ENCODE results near the gene GALNT2. TPM values are rescaled to one million over a fixed set of nuclear protein-coding genes. Genes with fewer than 3 reads are reported as not detected.

GALNT2 gene
- total RNA-seq, 1 experiment from 2014 or later, result 114 TPM

GRCh38 chr1:230160957-230161771, 94.1 kb downstream of the GALNT2 start:
- DNase-seq (ENCODE audit: unreplicated experiment), result peak; percentile 82
- ChIA-PET CTCF (interaction anchor here (1.1 kb wide), 1 partner anchor 15 kb away, joined by 3 read pairs; no protein-coding TSS in a partner anchor), POLR2A (interaction anchor here (0.8 kb wide), 2 partner anchors 11 to 33 kb away, joined by 3 read pairs; no protein-coding TSS in a partner anchor)
- Mint-ChIP-seq H3K4me1 (ENCODE audit: insufficient read depth, unreplicated experiment) (peaks cover 32% of the 10 kb centered on the region), H3K9me3 (ENCODE audit: unreplicated experiment) (no peaks in the 10 kb centered on the region), H3K4me3 (ENCODE audit: unreplicated experiment) (no peak overlapping the region), H3K36me3 (ENCODE audit: insufficient read depth, unreplicated experiment) (no peaks in the 10 kb centered on the region), H3K27ac (ENCODE audit: low read depth, unreplicated experiment) (no peak overlapping the region), H3K27me3 (ENCODE audit: insufficient read depth, unreplicated experiment) (no peaks in the 10 kb centered on the region)
- intact Hi-C loops (cut with micrococcal nuclease), result no loop called here
- BruUV-seq (replicated peaks), result no TSS peak
- TF ChIP-seq CTCF (IDR thresholded peaks at IDR 0.05; ENCODE audit: unreplicated experiment), result no peak

GRCh38 chr1:230163205-230163604, 96.2 kb downstream of the GALNT2 start:
- H3K27ac Mint-ChIP-seq (ENCODE audit: low read depth, unreplicated experiment), result no peak overlapping the region
- H3K4me1 Mint-ChIP-seq (ENCODE audit: insufficient read depth, unreplicated experiment), result peaks cover 23% of the 10 kb centered on the region
- peaks cover 6% of the 10 kb centered on the region for H3K9me3 Mint-ChIP-seq (ENCODE audit: unreplicated experiment)
- BruUV-seq (replicated peaks), result no TSS peak
- POLR2A ChIA-PET, result interaction anchor here (0.5 to 1.2 kb wide), 3 partner anchors 23 to 97 kb away, joined by 3 read pairs; no protein-coding TSS in a partner anchor
- CTCF ChIA-PET, result interaction anchor here (0.8 to 1.2 kb wide), 3 partner anchors 22 to 501 kb away, joined by 3 to 4 read pairs (median 3); no protein-coding TSS in a partner anchor
- H3K27me3 Mint-ChIP-seq (ENCODE audit: insufficient read depth, unreplicated experiment), result no peaks in the 10 kb centered on the region
- H3K4me3 Mint-ChIP-seq (ENCODE audit: unreplicated experiment), result no peak overlapping the region
- no peak for DNase-seq (ENCODE audit: unreplicated experiment)
- intact Hi-C loops (cut with micrococcal nuclease), result no loop called here
- H3K36me3 Mint-ChIP-seq (ENCODE audit: insufficient read depth, unreplicated experiment), result no peaks in the 10 kb centered on the region
- no peak for TF ChIP-seq CTCF (IDR thresholded peaks at IDR 0.05; ENCODE audit: unreplicated experiment)

GRCh38 chr1:230163719-230164118, 96.7 kb downstream of the GALNT2 start:
- Mint-ChIP-seq H3K4me3 (ENCODE audit: unreplicated experiment) (no peak overlapping the region), H3K27ac (ENCODE audit: low read depth, unreplicated experiment) (no peak overlapping the region), H3K4me1 (ENCODE audit: insufficient read depth, unreplicated experiment) (peaks cover 18% of the 10 kb centered on the region), H3K27me3 (ENCODE audit: insufficient read depth, unreplicated experiment) (no peaks in the 10 kb centered on the region), H3K9me3 (ENCODE audit: unreplicated experiment) (peaks cover 6% of the 10 kb centered on the region), H3K36me3 (ENCODE audit: insufficient read depth, unreplicated experiment) (no peaks in the 10 kb centered on the region)
- intact Hi-C loops (cut with micrococcal nuclease), result no loop called here
- POLR2A ChIA-PET, result interaction anchor here (0.5 to 0.7 kb wide), 2 partner anchors 75 to 97 kb away, joined by 3 read pairs; no protein-coding TSS in a partner anchor
- DNase-seq (ENCODE audit: unreplicated experiment), result no peak
- CTCF ChIA-PET, result interaction anchor here (0.6 to 1.2 kb wide), 5 partner anchors 15 to 605 kb away, joined by 3 to 4 read pairs (median 3); no protein-coding TSS in a partner anchor
- no TSS peak for BruUV-seq (replicated peaks)
- no peak for TF ChIP-seq CTCF (IDR thresholded peaks at IDR 0.05; ENCODE audit: unreplicated experiment)

GRCh38 chr1:230165536-230165935, 98.5 kb downstream of the GALNT2 start:
- no peak for TF ChIP-seq CTCF (IDR thresholded peaks at IDR 0.05; ENCODE audit: unreplicated experiment)
- CTCF ChIA-PET, result interaction anchor here (1.9 to 2.0 kb wide), 2 partner anchors 10 to 12 kb away, joined by 5 to 9 read pairs; no protein-coding TSS in a partner anchor
- intact Hi-C loops (cut with micrococcal nuclease), result loop anchor here (5.0 kb wide), 5 partner anchors 58 to 503 kb away; partner anchors contain the start of gene GALNT2
- POLR2A ChIA-PET, result interaction anchor here (0.6 kb wide), 1 partner anchor 607 kb away, joined by 3 read pairs; no protein-coding TSS in a partner anchor
- DNase-seq (ENCODE audit: unreplicated experiment), result no peak
- H3K36me3 Mint-ChIP-seq (ENCODE audit: insufficient read depth, unreplicated experiment), result no peaks in the 10 kb centered on the region
- H3K27ac Mint-ChIP-seq (ENCODE audit: low read depth, unreplicated experiment), result no peak overlapping the region
- H3K27me3 Mint-ChIP-seq (ENCODE audit: insufficient read depth, unreplicated experiment), result no peaks in the 10 kb centered on the region
- BruUV-seq (replicated peaks), result no TSS peak
- peaks cover 23% of the 10 kb centered on the region for H3K4me1 Mint-ChIP-seq (ENCODE audit: insufficient read depth, unreplicated experiment)
- no peak overlapping the region for H3K4me3 Mint-ChIP-seq (ENCODE audit: unreplicated experiment)
- peaks cover 6% of the 10 kb centered on the region for H3K9me3 Mint-ChIP-seq (ENCODE audit: unreplicated experiment)
